HepG2 (cell line): Measurements from ENCODE around the gene RNASE7. TPM values are rescaled to one million over a fixed set of nuclear protein-coding genes. Genes with fewer than 3 reads are reported as not detected.

Experiments
- ATAC-seq: fragments of 200-7000 bp; cut with Tn5 transposase; 3 replicates; pipeline ENCODE4 v1.9.1; 2020; ENCODE audit warnings: mild to moderate bottlenecking, moderate library complexity
- BruUV-seq: library from RNA; stranded (reverse); fragments of 400-500 nt; replicated peaks from 2 replicates; lab custom pipeline; 2021; lab: Mats Ljungman, UMichigan
- CTCF ChIA-PET: fragments of 300-600 bp; formaldehyde crosslinking; extraction: SDS; loops from one replicate; lab custom pipeline; 2021; ENCODE audit warnings: low total read pairs, inconsistent platforms, low intra/inter-chr PET ratio; lab: Yijun Ruan, JAX
- POLR2A ChIA-PET: fragments of 350-600 bp; sonication (Branson Sonifier 250); formaldehyde crosslinking; loops from one replicate; lab custom pipeline; 2020; ENCODE audit warnings: antibody characterized with exemption, inconsistent platforms; lab: Yijun Ruan, JAX
- DNase-seq: peaks from one replicate; pipeline ENCODE4 v3.0.0-alpha.2; 2015; ENCODE audit warnings: low spot score
- FAIRE-seq: peaks from 3 replicates; lab custom pipeline; 2011; peaks lifted over from hg19 to GRCh38; lab: Jason Lieb, UNC
- H2AFZ ChIP-seq: one replicate; pipeline ENCODE4 v1.6.1; 2011; ENCODE audit warnings: low read length, inconsistent platforms
- H3K27ac ChIP-seq: fragments of 300-600 bp; 3 replicates; pipeline ENCODE4 v1.8.0; 2011; ENCODE audit warnings: mixed run types, mild to moderate bottlenecking, mixed read lengths, low read length, inconsistent platforms; ENCODE audit not compliant: insufficient read depth; ENCODE audit errors: extremely low read length
- H3K27me3 ChIP-seq, 2 experiments: fragments of 200-600 bp in 1 of 2; 2 replicates in 1 of 2; 3 replicates in 1 of 2; pipeline versions ENCODE4 v1.6.0 to v1.8.0; 2011; ENCODE audit warnings: low read length in 2 of 2, mild to moderate bottlenecking in 2 of 2, moderate library complexity in 2 of 2, inconsistent platforms in 1 of 2; ENCODE audit not compliant: insufficient read depth in 2 of 2, control insufficient read depth in 1 of 2
- H3K36me3 ChIP-seq, 2 experiments: fragments of 200-600 bp in 1 of 2; replicated peaks in 1 of 2; 2 replicates in 1 of 2; 3 replicates in 1 of 2; pipeline versions ENCODE4 v1.5.1 to v1.8.0; 2011; ENCODE audit warnings: low read length in 2 of 2, inconsistent platforms in 1 of 2; ENCODE audit not compliant: insufficient read depth in 2 of 2, control insufficient read depth in 1 of 2
- H3K4me1 ChIP-seq: 2 replicates; pipeline ENCODE4 v1.5.1; 2012; ENCODE audit warnings: low read length, inconsistent platforms; ENCODE audit not compliant: insufficient read depth
- H3K4me2 ChIP-seq: 2 replicates; pipeline ENCODE4 v1.6.0; 2011; ENCODE audit warnings: low read depth, low read length, inconsistent platforms
- H3K4me3 ChIP-seq, 3 experiments: fragments of 200-600 bp in 1 of 3; sonication (generic), shearing (Covaris generic) in 1 of 3; replicated peaks in 1 of 3; 2 replicates each; pipeline ENCODE4 v1.5.1; 2011 to 2016; ENCODE audit warnings: low read length in 3 of 3, inconsistent platforms in 2 of 3, low read depth in 2 of 3, mild to moderate bottlenecking in 2 of 3, control low read depth in 1 of 3, mixed read lengths in 1 of 3; ENCODE audit not compliant: insufficient read depth in 1 of 3
- H3K79me2 ChIP-seq: one replicate; pipeline ENCODE4 v1.6.1; 2011; ENCODE audit warnings: low read length, inconsistent platforms; ENCODE audit not compliant: insufficient read depth
- H3K9ac ChIP-seq: 2 replicates; pipeline ENCODE4 v1.6.0; 2011; ENCODE audit warnings: mild to moderate bottlenecking, low read depth, low read length, inconsistent platforms; ENCODE audit not compliant: insufficient read depth
- H3K9me3 ChIP-seq: 2 replicates; pipeline ENCODE4 v1.5.1; 2012; ENCODE audit warnings: mild to moderate bottlenecking, low read length
- H4K20me1 ChIP-seq: 2 replicates; pipeline ENCODE4 v1.6.0; 2011; ENCODE audit warnings: inconsistent platforms, mild to moderate bottlenecking, low read length, moderate library complexity; ENCODE audit not compliant: insufficient read depth
- ARNT ChIP-seq: fragments of 450-650 bp; IDR thresholded peaks from 2 replicates; pipeline ENCODE4 v1.6.1; 2017
- DMTF1 ChIP-seq: sonication (generic); formaldehyde crosslinking; IDR thresholded peaks from 2 replicates; pipeline ENCODE4 v1.4.0; 2020; ENCODE audit warnings: mild to moderate bottlenecking, missing genetic modification reagents
- HINFP ChIP-seq: sonication (generic); formaldehyde crosslinking; IDR thresholded peaks from 2 replicates; pipeline ENCODE4 v1.4.0; 2020; ENCODE audit warnings: low read depth, mild to moderate bottlenecking, missing genetic modification reagents
- KDM1A ChIP-seq: IDR thresholded peaks from 2 replicates; pipeline ENCODE4 v1.6.1; 2016; ENCODE audit warnings: missing compliant biosample characterization
- MEF2D ChIP-seq: sonication (generic); formaldehyde crosslinking; IDR thresholded peaks from 2 replicates; pipeline ENCODE4 v1.5.1; 2020; ENCODE audit warnings: mild to moderate bottlenecking, missing genetic modification reagents
- PITX1 ChIP-seq: sonication (generic); formaldehyde crosslinking; IDR thresholded peaks from 2 replicates; pipeline ENCODE4 v1.5.1; 2020; ENCODE audit warnings: mild to moderate bottlenecking, missing genetic modification reagents
- PREB ChIP-seq: sonication (generic); formaldehyde crosslinking; IDR thresholded peaks from 2 replicates; pipeline ENCODE4 v1.4.0; 2020; ENCODE audit warnings: missing genetic modification reagents
- WIZ ChIP-seq: sonication (generic); formaldehyde crosslinking; IDR thresholded peaks from 2 replicates; pipeline ENCODE4 v1.5.1; 2020; ENCODE audit warnings: mild to moderate bottlenecking, missing genetic modification reagents
- ZFYVE20 ChIP-seq: sonication (generic); formaldehyde crosslinking; IDR thresholded peaks from 2 replicates; pipeline ENCODE4 v1.8.0; 2023; ENCODE audit warnings: low read depth, mild to moderate bottlenecking, moderate library complexity, missing genetic modification reagents, borderline replicate concordance
- ZIK1 ChIP-seq: sonication (generic); formaldehyde crosslinking; IDR thresholded peaks from 2 replicates; pipeline ENCODE4 v1.5.0; 2020; ENCODE audit warnings: mild to moderate bottlenecking, low read depth, missing genetic modification reagents, borderline replicate concordance
- ZMYM4 ChIP-seq: sonication (generic); formaldehyde crosslinking; IDR thresholded peaks from 2 replicates; pipeline ENCODE4 v1.8.1; 2023; ENCODE audit warnings: mild to moderate bottlenecking, missing genetic modification reagents
- ZNF18 ChIP-seq: sonication (generic); formaldehyde crosslinking; IDR thresholded peaks from 2 replicates; pipeline ENCODE4 v1.8.0; 2022; ENCODE audit warnings: mild to moderate bottlenecking, missing genetic modification reagents; ENCODE audit not compliant: insufficient replicate concordance
- ZNF337 ChIP-seq: sonication (generic); formaldehyde crosslinking; IDR thresholded peaks from 2 replicates; pipeline ENCODE4 v1.5.1; 2020; ENCODE audit warnings: missing genetic modification reagents, low read depth, mild to moderate bottlenecking, borderline replicate concordance
- ZNF572 ChIP-seq: sonication (generic); formaldehyde crosslinking; IDR thresholded peaks from 2 replicates; pipeline ENCODE4 v1.5.1; 2020; ENCODE audit warnings: mild to moderate bottlenecking, missing genetic modification reagents
- ZNF605 ChIP-seq: sonication (generic); formaldehyde crosslinking; IDR thresholded peaks from 2 replicates; pipeline ENCODE4 v1.8.0; 2022; ENCODE audit warnings: mild to moderate bottlenecking, missing genetic modification reagents
- WGBS: methylation state at CpG from one replicate; pipeline ENCODE4 v1.1.6; 2017; ENCODE audit warnings: low lambda C conversion rate; 5-methylcytosine and 5-hydroxymethylcytosine counted together
- in situ Hi-C: cut with HindIII; loops from 2 replicates; pipeline ENCODE4 v1.10.0; 2017; ENCODE audit warnings: low pct_unique_long_range_greater_than_20kb; ENCODE audit not compliant: extremely low pct_ligation_motif_present
- intact Hi-C: fragments of 100-400 bp; cut with micrococcal nuclease; formaldehyde crosslinking; loops from one replicate; pipeline ENCODE4 v1.10.0; 2022; ENCODE audit not compliant: unreplicated experiment
- polyA plus RNA-seq, 8 experiments: library from polyadenylated mRNA; depleted of rRNA in 3 of 8; stranded (reverse) in 7 of 8; unstranded in 1 of 8; fragments of >200 nt; fragmentation: Illumina TruSeq in 4 of 8; extraction: Trizol in 4 of 8; gene quantifications; 2 replicates each; pipeline versions ENCODE4 v1.2.1 to v1.2.3, GENCODE V29; 2011 to 2016; ENCODE audit warnings: low read depth in 4 of 8, missing spikeins in 1 of 8, mixed read lengths in 1 of 8; ENCODE audit not compliant: insufficient read depth in 1 of 8
- total RNA-seq, 5 experiments: library from RNA; depleted of rRNA; stranded (reverse); fragments of >200 nt; fragmentation: Illumina TruSeq; extraction: Trizol; gene quantifications; 2 replicates each; pipeline ENCODE4 v1.2.3, GENCODE V29; 2016; ENCODE audit warnings: low read depth in 1 of 5

The RNASE7 gene
- total and polyA plus RNA-seq, 2 of the 13 experiments (the other 11 are each of a cell fraction or from before 2014, with no cell fraction given), result 0.04 TPM; not detected in 1

GRCh38 chr14:21056520-21057163 is 14.5 kb downstream of the RNASE7 start:
- Histone ChIP-seq H3K9me3 (no peaks in the 10 kb centered on the region), H3K27ac (peak overlapping the region; percentile 92), H3K4me3 (peak overlapping the region in 2 of 3 experiments; percentile 13 to 42; a peak in 2 of 6 replicates), H3K4me2 (peak overlapping the region; percentile 71), H2AFZ (no peak overlapping the region), H4K20me1 (no peaks in the 10 kb centered on the region), H3K36me3 (no peaks in the 10 kb centered on the region), H3K27me3 (no peaks in the 10 kb centered on the region), H3K79me2 (no peaks in the 10 kb centered on the region), H3K4me1 (peaks cover 99% of the 10 kb centered on the region), H3K9ac (0 out of 2 replicates have a peak overlapping the region, but pooled peaks have one; percentile 7)
- intact Hi-C loops, result loop anchor here (5.0 kb wide), 1 partner anchor 374 kb away; the partner anchor contains the start of gene RNASE4
- DNase-seq (no peak), ATAC-seq (no peak), FAIRE-seq (no peak)
- 91% methylated on average over 10 of the region's 10 CpGs for WGBS
- CTCF ChIA-PET, result interaction anchor here (0.9 to 3.2 kb wide), 6 partner anchors 10 to 48 kb away, joined by 3 to 12 read pairs (median 4); no protein-coding TSS in a partner anchor
- POLR2A ChIA-PET, result interaction anchor here (0.8 to 4.3 kb wide), 12 partner anchors 10 to 373 kb away, joined by 3 to 77 read pairs (median 8); partner anchors contain the start of genes ARHGEF40 and RNASE4
- no TSS peak for BruUV-seq
- in situ Hi-C loops, result no loop called here
- TF ChIP-seq ZIK1 (CRISPR knock-in tag) (no peak), ZFYVE20 (CRISPR knock-in tag) (no peak), ZNF605 (CRISPR knock-in tag) (peak; percentile 33; the same call in 1 of the 2 replicates), ARNT (no peak), WIZ (CRISPR knock-in tag) (0 out of 2 replicates have a peak, but pooled peaks have one; percentile 41), ZMYM4 (CRISPR knock-in tag) (0 out of 2 replicates have a peak, but pooled peaks have one; percentile 32), MEF2D (CRISPR knock-in tag) (0 out of 2 replicates have a peak, but pooled peaks have one; percentile 32), PITX1 (CRISPR knock-in tag) (no peak), ZNF572 (CRISPR knock-in tag) (no peak), HINFP (CRISPR knock-in tag) (0 out of 2 replicates have a peak, but pooled peaks have one; percentile 40), ZNF337 (CRISPR knock-in tag) (0 out of 2 replicates have a peak, but pooled peaks have one; percentile 8), KDM1A (CRISPR knock-in tag) (0 out of 2 replicates have a peak, but pooled peaks have one; percentile 9), PREB (CRISPR knock-in tag) (no peak), DMTF1 (0 out of 2 replicates have a peak, but pooled peaks have one; percentile 9), ZNF18 (CRISPR knock-in tag) (no peak)
